SU-DHL-6 (cell line): ENCODE measurements around the gene CTNNBIP1.

Experiments
- H2AFZ ChIP-seq: fragments of 200-600 bp; sonication (generic); 2 replicates; pipeline ENCODE4 v1.6.1; 2014; ENCODE audit warnings: low read depth, mild to moderate bottlenecking, moderate library complexity, mixed read lengths, antibody characterized with exemption, low read length; ENCODE audit not compliant: severe bottlenecking
- H3F3A ChIP-seq: fragments of 200-600 bp; shearing (Covaris generic); 2 replicates; pipeline ENCODE4 v1.6.0; 2016; ENCODE audit warnings: antibody characterized with exemption, mild to moderate bottlenecking; ENCODE audit not compliant: insufficient read depth
- H3K27ac ChIP-seq: fragments of 200-600 bp; sonication (generic); 2 replicates; pipeline ENCODE4 v1.5.1; 2016; ENCODE audit warnings: low read depth, mild to moderate bottlenecking, low read length, moderate library complexity, mixed read lengths
- H3K27me3 ChIP-seq: fragments of 200-600 bp; sonication (generic), shearing (Covaris generic); 2 replicates; pipeline ENCODE4 v1.6.0; 2014; ENCODE audit warnings: mild to moderate bottlenecking, low read length
- H3K36me3 ChIP-seq: fragments of 200-600 bp; sonication (generic); 2 replicates; pipeline ENCODE4 v1.6.1; 2014; ENCODE audit warnings: mild to moderate bottlenecking, low read length, mixed read lengths
- H3K4me2 ChIP-seq: fragments of 300-600, 200-600 bp; shearing (Covaris generic), sonication (generic); 2 replicates; pipeline ENCODE4 v1.6.0; 2014; ENCODE audit warnings: low read length, low read depth, mild to moderate bottlenecking; ENCODE audit not compliant: poor library complexity, severe bottlenecking
- H3K4me3 ChIP-seq: fragments of 200-600 bp; sonication (generic); 2 replicates; pipeline ENCODE4 v1.5.1; 2014; ENCODE audit warnings: antibody characterized with exemption, low read length, mild to moderate bottlenecking, mixed read lengths; ENCODE audit not compliant: insufficient read depth, poor library complexity, severe bottlenecking
- H3K79me2 ChIP-seq: fragments of 200-600 bp; sonication (generic); 2 replicates; pipeline ENCODE4 v1.6.1; 2014; ENCODE audit warnings: mild to moderate bottlenecking, low read length, moderate library complexity; ENCODE audit not compliant: insufficient read depth
- H3K9ac ChIP-seq: fragments of 200-600 bp; sonication (generic); 2 replicates; pipeline ENCODE4 v1.7.0; 2014; ENCODE audit warnings: mild to moderate bottlenecking, low read length
- H3K9me2 ChIP-seq: fragments of 200-600 bp; sonication (generic); replicated peaks from 2 replicates; pipeline ENCODE4 v1.6.1; 2014; ENCODE audit warnings: low read length; ENCODE audit not compliant: insufficient read depth
- H3K9me3 ChIP-seq: fragments of 200-600 bp; sonication (generic); 2 replicates; pipeline ENCODE4 v1.6.1; 2014; ENCODE audit warnings: low read length, mixed read lengths; ENCODE audit not compliant: insufficient read depth
- H4K20me1 ChIP-seq: fragments of 200-600 bp; sonication (generic); 2 replicates; pipeline ENCODE4 v1.6.1; 2014; ENCODE audit warnings: low read depth, mild to moderate bottlenecking, antibody characterized with exemption, low read length, moderate library complexity, mixed read lengths
- CTCF ChIP-seq: fragments of 200-600 bp; sonication (generic); IDR thresholded peaks from one replicate; pipeline ENCODE4 v1.5.1; 2017; ENCODE audit warnings: antibody characterized with exemption, mild to moderate bottlenecking, low read length, moderate library complexity; ENCODE audit not compliant: insufficient read depth, poor library complexity, severe bottlenecking
- EZH2phosphoT487 ChIP-seq: fragments of 200-600 bp; sonication (generic), shearing (Covaris generic); conservative IDR thresholded peaks from 2 replicates; pipeline ENCODE4 v1.6.1; 2018; ENCODE audit warnings: mild to moderate bottlenecking, antibody characterized with exemption, low read length, moderate library complexity, mixed read lengths

CTNNBIP1 gene

GRCh38 chr1:9822897-9823692, 87.0 kb downstream of the CTNNBIP1 start:
- H3K27me3 ChIP-seq = no peaks in the 10 kb centered on the region
- H3K9ac ChIP-seq = peak overlapping the region; percentile 97
- no peaks in the 10 kb centered on the region for H3K9me3 ChIP-seq
- H3K4me2 ChIP-seq = peak overlapping the region; percentile 94
- H3F3A ChIP-seq = peaks cover 50% of the 10 kb centered on the region
- peaks cover 15% of the 10 kb centered on the region for H3K36me3 ChIP-seq
- H3K79me2 ChIP-seq = peaks cover 53% of the 10 kb centered on the region
- H3K4me3 ChIP-seq = peak overlapping the region; percentile 89
- peak overlapping the region; percentile 90 for H3K27ac ChIP-seq
- TF ChIP-seq CTCF (no peak), EZH2phosphoT487 (no peak)
- H2AFZ ChIP-seq = no peak overlapping the region
- H4K20me1 ChIP-seq = peaks cover 10% of the 10 kb centered on the region; the same call in 1 of the 2 replicates
- H3K9me2 ChIP-seq = no peaks in the 10 kb centered on the region

DNA sequence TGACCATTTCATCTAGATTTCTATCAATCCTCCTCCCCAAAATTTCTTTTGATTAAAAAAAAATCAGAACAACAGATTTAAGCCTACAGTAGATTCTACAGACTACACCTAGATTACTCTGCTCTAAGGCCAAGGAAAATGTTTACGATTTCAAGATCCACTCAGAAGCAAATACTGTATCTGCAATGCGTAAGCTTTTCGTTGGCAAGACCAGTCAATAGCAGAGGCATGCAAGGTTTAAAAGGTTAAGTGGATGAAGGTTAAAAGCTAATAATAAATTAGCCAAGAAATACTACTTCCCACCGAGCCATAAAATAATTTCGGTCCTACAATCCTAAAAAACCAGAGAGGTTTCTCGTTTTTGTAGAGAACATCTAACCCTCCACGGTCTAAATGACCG, 87.6 kb downstream of the CTNNBIP1 start:
- H4K20me1 ChIP-seq = peaks cover 10% of the 10 kb centered on the region; the same call in 1 of the 2 replicates
- H3K79me2 ChIP-seq = peaks cover 59% of the 10 kb centered on the region
- H3K27me3 ChIP-seq = no peaks in the 10 kb centered on the region
- H3F3A ChIP-seq = peaks cover 56% of the 10 kb centered on the region
- no peak overlapping the region for H2AFZ ChIP-seq
- peak overlapping the region; percentile 97 for H3K9ac ChIP-seq
- no peaks in the 10 kb centered on the region for H3K9me3 ChIP-seq
- no peak for TF ChIP-seq EZH2phosphoT487
- TF ChIP-seq CTCF = no peak
- H3K4me3 ChIP-seq = peak overlapping the region; percentile 89
- H3K27ac ChIP-seq = peak overlapping the region; percentile 90
- H3K4me2 ChIP-seq = peak overlapping the region; percentile 94
- no peaks in the 10 kb centered on the region for H3K9me2 ChIP-seq
- H3K36me3 ChIP-seq = peaks cover 15% of the 10 kb centered on the region

- Histone ChIP-seq H3K36me3 (peaks cover 15% of the 10 kb centered on the region), H3K4me3 (peak overlapping the region; percentile 89), H3K4me2 (peak overlapping the region; percentile 94), H3K27ac (peak overlapping the region; percentile 90), H3F3A (peaks cover 61% of the 10 kb centered on the region), H4K20me1 (peaks cover 10% of the 10 kb centered on the region; the same call in 1 of the 2 replicates), H3K27me3 (no peaks in the 10 kb centered on the region), H3K9me3 (no peaks in the 10 kb centered on the region), H3K9ac (peak overlapping the region; percentile 97), H3K79me2 (peaks cover 67% of the 10 kb centered on the region), H3K9me2 (no peaks in the 10 kb centered on the region), H2AFZ (no peak overlapping the region)
- no peak for TF ChIP-seq EZH2phosphoT487
- TF ChIP-seq CTCF = no peak
Observed at GRCh38 chr1:9821710-9822109, 88.4 kb downstream of the CTNNBIP1 start.
